Inferior parietal cortex (tissue), 1 donor: ENCODE data around the gene USP2.

Experiments used
- DNase-seq: peaks from one replicate; pipeline ENCODE4 v3.0.0-alpha.2; 2016; ENCODE audit errors: extremely low spot score

Gene USP2

GRCh38 chr11:119381181-119381988 lies at the start of gene USP2:
Gene USP2 (minus strand): TSS chr11:119381690. CDS start chr11:119373480, 8,210 bp downstream.
- DNase-seq, result peak; percentile 98

GRCh38 chr11:119427279-119427678 lies 45.8 kb upstream of the USP2 start:
- no peak for DNase-seq

DNA sequence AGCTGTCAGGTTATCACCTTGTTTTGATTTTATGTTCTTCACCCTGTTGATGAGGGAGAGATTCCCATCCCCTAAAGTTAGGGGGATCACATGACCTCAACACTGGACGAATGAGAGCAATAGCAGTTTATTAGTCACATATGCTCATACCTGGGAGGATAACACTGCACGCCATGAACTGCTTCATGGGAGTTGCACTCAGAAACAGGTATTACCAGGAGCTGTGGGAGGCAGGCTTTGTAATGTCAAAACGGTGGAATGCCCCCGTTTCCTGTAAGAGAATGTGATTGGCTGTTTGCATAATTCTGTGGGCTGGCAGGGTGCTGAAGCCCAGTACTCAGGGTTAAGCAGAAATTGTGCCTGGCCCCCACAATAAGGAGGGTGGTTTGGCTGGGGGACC lies 44.7 kb upstream of the USP2 start:
- DNase-seq, result no peak

DNA sequence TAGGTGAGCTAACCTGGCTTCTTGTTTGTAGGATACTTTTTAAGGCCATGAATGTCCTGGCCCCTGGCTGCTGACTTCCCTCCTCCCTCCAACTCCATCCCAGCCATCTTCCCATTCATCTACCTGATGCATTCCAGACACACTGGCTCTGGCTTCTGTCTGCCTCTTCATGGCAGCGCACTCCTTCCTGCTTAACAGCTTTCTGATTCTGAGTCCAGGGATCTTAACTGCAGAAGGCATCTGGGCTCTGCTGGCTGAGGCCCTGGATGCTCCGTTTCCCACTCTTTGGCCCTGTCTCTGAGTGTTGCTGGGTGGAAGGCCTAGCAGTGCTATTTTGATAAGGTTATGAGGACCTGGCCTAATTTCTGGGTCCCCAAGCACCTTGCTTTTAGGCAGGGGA lies 43.3 kb upstream of the USP2 start:
- no peak for DNase-seq

GRCh38 chr11:119424276-119424675 lies 42.8 kb upstream of the USP2 start:
- no peak for DNase-seq

DNA sequence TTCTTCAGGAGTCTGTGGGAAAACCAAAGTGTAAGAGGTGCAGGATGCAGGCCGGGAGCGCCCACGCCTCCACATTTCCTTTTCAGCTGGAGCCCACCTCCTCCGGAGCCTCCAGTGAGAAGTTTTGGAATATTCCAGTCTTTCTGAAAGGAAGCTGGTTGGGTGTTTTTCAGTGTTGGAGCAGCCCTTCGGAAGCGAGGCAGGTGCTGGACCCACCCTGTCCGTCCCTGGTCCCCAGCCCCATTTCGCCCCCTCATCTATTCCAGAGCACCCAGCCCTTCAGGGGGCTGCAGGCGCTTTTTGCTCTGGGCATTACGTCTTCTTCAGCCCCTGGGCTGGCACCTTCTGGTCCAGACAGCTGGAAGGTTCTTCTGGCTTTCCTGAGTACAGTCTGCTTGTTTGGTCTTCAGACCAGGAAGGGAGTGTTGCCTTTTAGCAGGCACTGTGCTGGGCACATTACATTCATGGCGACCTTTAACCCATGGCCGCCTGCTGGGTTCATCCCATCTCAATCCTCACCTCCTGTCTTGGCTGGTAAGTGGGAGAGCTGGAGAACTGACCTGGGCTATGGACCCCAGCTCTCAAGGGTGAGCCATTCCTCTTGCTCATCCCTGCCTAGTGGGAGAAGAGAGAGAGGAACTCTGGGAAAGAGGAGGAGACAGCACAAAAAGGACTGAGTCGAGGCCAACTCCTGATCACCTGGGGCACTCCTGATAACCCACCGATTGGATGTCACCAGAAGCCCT lies 42.2 kb upstream of the USP2 start:
- DNase-seq, result no peak

GRCh38 chr11:119422809-119423508 lies 41.5 kb upstream of the USP2 start, which contains the start of gene THY1:
Gene THY1 (minus strand): TSS chr11:119423172. CDS start chr11:119420905, 2,267 bp downstream.
- peak; percentile 56 for DNase-seq

DNA sequence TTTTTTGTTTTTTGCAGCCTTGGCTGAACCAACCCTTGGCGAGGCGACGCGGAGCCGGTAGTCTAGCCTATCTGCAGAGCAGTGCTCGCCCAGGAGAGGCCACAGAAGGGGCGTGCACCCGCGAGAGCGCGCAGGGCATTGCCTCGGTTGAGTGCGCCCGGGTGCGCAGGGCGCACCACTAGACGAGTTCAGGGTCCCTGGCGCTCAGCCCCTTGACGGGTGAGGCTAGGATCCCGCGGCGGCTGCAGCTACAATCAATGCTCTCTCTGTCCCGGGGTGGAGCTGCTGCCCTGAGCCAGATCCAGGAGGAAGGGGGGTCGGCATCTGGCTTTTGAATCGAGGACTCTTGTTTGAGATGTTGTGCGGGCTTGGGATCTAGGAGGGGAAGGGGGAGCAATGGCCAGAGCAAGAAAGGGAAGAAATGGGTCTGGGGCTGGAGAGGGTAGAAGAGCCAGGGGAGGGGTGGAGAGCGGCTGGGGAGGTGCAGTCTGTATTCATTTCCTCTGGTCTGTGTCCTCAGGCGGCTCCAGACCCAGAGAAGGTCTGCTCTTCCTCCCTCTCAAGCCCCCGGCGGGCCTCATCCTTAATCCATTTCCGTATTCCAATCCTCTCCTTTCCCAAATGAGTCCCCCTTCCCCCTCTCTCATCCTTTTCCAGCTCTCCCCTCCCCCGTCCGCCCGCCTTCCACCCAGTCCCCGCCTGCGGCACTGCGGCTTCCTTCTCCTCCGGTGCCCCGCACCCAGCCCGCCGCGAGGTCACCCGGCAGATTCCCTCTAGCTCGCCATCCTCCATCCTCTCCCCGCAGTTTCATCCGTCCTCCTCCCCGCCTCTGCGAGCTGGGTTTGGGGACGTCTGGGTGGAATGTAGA lies 40.7 kb upstream of the USP2 start:
- no peak for DNase-seq

DNA sequence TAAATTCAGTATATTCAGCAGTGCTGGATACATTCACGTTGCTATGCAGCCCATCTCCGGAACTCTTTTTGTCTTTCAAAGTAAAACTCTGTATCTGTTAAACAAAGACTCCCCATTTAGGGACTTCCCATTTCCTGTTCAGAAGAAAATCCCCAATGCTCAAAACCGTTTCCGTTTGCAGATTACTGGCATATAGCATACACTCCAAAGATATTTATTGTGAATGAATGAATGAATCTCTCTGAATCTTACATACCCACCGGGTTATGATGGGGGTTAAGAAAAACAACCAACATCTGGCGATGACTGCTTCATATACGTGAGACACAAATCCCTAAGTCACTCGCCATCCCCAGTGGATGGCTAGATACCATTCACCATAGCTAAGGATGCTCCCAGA lies 39.9 kb upstream of the USP2 start:
- DNase-seq, result no peak

DNA sequence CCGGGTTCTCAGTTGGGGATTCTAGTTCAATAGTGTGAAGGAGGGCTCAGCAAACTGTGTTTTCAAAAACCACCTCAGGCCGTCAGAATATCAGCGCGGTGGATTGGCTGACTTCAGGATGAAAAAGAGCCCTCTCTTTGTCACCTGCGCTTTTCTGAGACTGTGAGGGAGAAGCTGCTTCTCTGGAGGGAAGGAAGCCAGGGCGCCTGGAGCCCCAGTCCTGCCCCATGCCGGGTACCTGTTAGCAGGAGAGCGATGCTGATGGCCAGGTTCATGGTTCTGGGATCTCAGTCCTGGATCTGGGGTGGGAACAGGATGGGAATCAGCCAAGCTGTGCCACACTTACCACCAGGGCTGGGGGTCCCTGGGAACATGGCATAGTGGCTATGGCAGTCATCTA lies 39.1 kb upstream of the USP2 start:
- DNase-seq, result no peak

DNA sequence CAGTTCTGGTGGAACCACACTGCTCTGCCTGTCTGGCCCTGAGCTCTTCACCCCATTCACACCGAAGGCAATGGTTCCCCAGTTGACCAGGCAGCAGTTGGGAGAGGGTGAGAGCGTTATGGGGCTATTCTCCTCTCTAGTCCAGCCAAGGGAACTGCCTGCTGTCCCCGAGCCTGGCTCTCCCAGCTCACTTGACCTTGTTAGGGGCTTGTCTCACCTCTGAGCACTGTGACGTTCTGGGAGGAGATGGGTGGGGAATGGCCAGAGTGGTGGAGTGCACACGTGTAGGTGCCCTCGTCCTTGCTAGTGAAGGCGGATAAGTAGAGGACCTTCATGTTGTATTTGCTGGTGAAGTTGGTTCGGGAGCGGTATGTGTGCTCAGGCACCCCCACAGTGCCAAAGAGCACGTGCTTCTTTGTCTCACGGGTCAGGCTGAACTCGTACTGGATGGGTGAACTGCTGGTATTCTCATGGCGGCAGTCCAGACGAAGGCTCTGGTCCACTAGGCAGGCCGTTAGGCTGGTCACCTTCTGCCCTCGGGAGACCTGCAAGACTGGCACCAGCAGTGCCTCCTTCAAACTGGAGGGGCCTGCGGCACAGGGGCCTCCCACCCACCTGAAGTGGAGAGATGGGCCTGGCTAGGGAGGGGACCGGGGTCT lies 38.5 kb upstream of the USP2 start:
- no peak for DNase-seq

- no peak for DNase-seq
Observed at GRCh38 chr11:119419246-119419645, 37.8 kb upstream of the USP2 start.

- DNase-seq, result no peak
Observed at GRCh38 chr11:119418759-119419158, 37.3 kb upstream of the USP2 start.

GRCh38 chr11:119417726-119418540 lies 36.4 kb upstream of the USP2 start:
- peak; percentile 38 for DNase-seq

DNA sequence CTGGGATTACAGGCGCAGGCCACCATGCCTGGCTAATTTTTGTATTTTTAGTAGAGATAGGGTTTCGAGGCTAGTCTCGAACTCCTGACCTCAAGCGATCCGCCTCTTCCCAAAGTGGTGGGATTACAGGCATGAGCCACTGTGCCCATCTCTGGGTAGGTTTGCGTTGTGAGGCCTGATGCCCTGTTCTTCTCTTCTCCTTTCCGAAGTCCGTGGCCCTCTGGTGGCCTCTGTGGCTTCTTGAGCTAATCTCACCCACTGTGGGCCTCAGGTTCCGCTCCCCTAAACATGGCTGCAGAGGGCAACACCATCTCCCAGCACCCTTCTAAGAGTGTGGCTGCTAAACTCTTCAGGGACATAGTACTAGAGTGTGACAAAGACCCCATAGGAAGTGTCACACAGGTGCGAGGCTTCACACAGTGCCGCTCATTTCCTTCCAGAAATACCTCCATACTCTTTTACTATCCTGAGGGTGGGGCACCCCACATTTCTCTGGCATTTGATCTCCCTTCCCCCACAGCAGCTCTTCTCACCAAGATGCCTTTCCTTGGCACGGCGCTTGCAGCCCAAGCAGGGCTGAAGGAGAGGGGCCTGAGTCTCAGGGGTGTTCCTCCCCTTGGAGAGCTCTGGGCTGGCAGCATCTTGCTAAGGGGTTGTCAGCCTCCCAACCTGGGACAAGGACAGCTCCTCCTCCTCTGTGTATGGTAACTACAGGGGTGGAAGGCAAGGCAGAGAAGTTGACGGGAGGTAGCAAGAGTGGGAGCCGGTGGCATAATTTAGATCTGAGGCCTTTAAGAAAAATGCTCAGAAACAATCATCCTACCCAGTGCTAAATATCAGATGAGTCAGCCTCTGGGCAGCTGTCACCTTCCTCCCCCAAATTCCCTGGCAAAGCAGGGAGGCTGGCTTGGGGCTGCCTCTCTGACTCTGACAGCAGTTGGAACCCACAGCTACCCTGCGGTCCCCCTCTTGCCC lies 35.4 kb upstream of the USP2 start:
- DNase-seq, result peak; percentile 54

GRCh38 chr11:119415966-119416365 lies 34.5 kb upstream of the USP2 start:
- DNase-seq, result no peak

DNA sequence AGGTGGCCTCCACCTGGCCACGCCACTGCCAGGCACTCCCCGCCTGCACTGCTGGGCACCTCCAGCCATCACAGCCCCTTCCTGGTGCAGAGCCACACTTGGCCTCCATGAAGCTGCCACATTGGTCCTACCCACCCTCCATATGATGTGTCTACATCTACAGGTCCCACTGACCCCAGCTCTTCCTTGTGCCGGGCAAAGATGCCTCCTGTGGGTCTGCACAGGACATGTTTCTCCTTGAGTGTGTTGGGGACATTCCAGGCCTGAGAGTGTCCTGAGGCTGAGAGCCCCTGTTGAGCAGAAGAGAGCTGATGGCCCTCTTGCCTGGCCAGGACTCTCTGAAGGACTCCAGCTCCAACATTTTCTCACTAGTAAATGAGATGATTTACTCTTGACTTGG lies 34.0 kb upstream of the USP2 start:
- no peak for DNase-seq

GRCh38 chr11:119414734-119415133 lies 33.2 kb upstream of the USP2 start:
- DNase-seq, result no peak

GRCh38 chr11:119414321-119414720 lies 32.8 kb upstream of the USP2 start:
- no peak for DNase-seq
